ENCODE data around the gene ASAP3. TPM values are rescaled to one million over a fixed set of nuclear protein-coding genes. Genes with fewer than 3 reads are reported as not detected.

ASAP3 gene
- total and polyA plus RNA-seq, 2 of the 13 experiments (the other 11 are each of a cell fraction or from before 2014, with no cell fraction given) = 32.6 to 37.0 TPM

DNA sequence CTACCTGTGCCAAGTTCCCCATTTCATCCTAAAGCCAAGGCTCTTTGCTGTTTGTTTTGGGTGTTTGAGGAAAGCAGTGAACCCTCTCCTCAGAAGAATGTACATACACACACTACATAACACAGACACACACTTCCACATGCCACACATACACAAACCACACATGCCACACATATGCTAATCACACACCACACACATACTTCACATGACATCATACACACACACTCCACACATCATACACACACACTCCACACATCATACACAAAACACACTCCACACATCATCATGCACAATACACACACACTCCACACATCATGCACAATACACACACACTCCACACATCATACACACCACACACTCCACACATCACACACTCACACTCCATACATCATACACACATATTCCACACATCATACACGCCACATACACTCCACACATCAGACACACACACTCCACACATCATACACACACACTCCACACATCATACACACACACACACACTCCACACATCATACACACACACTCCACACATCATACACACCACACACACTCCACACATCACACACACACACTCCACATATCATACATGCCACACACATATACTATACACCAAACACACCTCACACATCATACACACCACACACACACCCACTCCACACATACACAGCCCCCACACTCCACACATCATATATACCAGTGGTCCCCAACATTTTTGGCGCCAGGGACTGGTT is 91.7 kb downstream of the ASAP3 start (continued):
- TF ChIP-seq, protein P1, sequence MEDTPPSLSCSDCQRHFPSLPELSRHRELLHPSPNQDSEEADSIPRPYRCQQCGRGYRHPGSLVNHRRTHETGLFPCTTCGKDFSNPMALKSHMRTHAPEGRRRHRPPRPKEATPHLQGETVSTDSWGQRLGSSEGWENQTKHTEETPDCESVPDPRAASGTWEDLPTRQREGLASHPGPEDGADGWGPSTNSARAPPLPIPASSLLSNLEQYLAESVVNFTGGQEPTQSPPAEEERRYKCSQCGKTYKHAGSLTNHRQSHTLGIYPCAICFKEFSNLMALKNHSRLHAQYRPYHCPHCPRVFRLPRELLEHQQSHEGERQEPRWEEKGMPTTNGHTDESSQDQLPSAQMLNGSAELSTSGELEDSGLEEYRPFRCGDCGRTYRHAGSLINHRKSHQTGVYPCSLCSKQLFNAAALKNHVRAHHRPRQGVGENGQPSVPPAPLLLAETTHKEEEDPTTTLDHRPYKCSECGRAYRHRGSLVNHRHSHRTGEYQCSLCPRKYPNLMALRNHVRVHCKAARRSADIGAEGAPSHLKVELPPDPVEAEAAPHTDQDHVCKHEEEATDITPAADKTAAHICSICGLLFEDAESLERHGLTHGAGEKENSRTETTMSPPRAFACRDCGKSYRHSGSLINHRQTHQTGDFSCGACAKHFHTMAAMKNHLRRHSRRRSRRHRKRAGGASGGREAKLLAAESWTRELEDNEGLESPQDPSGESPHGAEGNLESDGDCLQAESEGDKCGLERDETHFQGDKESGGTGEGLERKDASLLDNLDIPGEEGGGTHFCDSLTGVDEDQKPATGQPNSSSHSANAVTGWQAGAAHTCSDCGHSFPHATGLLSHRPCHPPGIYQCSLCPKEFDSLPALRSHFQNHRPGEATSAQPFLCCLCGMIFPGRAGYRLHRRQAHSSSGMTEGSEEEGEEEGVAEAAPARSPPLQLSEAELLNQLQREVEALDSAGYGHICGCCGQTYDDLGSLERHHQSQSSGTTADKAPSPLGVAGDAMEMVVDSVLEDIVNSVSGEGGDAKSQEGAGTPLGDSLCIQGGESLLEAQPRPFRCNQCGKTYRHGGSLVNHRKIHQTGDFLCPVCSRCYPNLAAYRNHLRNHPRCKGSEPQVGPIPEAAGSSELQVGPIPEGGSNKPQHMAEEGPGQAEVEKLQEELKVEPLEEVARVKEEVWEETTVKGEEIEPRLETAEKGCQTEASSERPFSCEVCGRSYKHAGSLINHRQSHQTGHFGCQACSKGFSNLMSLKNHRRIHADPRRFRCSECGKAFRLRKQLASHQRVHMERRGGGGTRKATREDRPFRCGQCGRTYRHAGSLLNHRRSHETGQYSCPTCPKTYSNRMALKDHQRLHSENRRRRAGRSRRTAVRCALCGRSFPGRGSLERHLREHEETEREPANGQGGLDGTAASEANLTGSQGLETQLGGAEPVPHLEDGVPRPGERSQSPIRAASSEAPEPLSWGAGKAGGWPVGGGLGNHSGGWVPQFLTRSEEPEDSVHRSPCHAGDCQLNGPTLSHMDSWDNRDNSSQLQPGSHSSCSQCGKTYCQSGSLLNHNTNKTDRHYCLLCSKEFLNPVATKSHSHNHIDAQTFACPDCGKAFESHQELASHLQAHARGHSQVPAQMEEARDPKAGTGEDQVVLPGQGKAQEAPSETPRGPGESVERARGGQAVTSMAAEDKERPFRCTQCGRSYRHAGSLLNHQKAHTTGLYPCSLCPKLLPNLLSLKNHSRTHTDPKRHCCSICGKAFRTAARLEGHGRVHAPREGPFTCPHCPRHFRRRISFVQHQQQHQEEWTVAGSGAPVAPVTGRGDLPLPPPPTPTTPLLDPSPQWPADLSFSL (CRISPR knock-in tag; IDR thresholded peaks at IDR 0.05) = peak; percentile 89
- 0 out of 2 replicates have a peak, but pooled peaks have one; percentile 17 for TF ChIP-seq JUNB (CRISPR knock-in tag; IDR thresholded peaks at IDR 0.05; ENCODE audit: borderline replicate concordance)
- TF ChIP-seq KMT2B (CRISPR knock-in tag; IDR thresholded peaks at IDR 0.05) = no peak
- no peak for TF ChIP-seq NFE2L2 (IDR thresholded peaks at IDR 0.05; ENCODE audit: low read length)

DNA sequence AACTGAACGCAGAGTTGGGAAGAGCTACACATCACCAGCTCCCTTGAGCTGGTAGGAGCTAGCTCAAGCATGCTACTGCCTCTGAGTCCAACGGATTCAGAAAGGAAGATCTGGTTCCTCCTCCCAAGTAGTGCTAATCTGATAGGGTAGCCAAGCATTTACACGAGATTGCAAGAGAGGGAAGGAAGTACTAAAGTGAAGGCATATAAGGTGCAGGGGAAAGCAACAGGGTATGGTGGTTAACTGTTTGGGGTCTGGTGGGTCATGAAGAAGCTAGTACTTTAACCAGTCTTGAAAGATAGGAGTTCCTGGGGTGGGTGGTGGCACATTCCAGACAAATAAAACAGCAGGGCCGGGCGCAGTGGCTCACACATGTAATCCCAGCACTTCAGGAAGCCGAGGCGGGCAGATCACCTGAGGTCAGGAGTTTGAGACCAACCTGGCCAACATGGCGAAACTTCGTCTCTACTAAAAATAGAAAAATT is 94.1 kb downstream of the ASAP3 start:
- no peaks in the 10 kb centered on the region for H3K27me3 ChIP-seq (ENCODE audit: control insufficient read depth in 1 of 2, insufficient read depth in 2 of 2, low read length in 2 of 2)
- POLR2A ChIA-PET = interaction anchor here (1.4 kb wide), 1 partner anchor 13 kb away, joined by 5 read pairs; no protein-coding TSS in a partner anchor
- peaks cover 17% of the 10 kb centered on the region for H3K4me1 ChIP-seq (ENCODE audit: insufficient read depth, low read length)
- 95% methylated on average over 9 of the region's 9 CpGs for WGBS (ENCODE audit: low lambda C conversion rate)
- no peak overlapping the region for H3K9ac ChIP-seq (ENCODE audit: insufficient read depth, low read depth, low read length)
- H3K4me3 ChIP-seq (replicated peaks in 1 of 3; ENCODE audit: insufficient read depth in 1 of 3, low read depth in 2 of 3, low read length in 3 of 3) = no peak overlapping the region
- intact Hi-C loops (cut with micrococcal nuclease; ENCODE audit: unreplicated experiment) = no loop called here
- H2AFZ ChIP-seq (ENCODE audit: low read length) = no peak overlapping the region
- BruUV-seq (replicated peaks) = no TSS peak
- no peaks in the 10 kb centered on the region for H3K9me3 ChIP-seq (ENCODE audit: low read length)
- H3K4me2 ChIP-seq (ENCODE audit: low read depth, low read length) = no peak overlapping the region
- no peak overlapping the region for H3K27ac ChIP-seq (ENCODE audit: extremely low read length, insufficient read depth, low read length)
- CTCF ChIA-PET (ENCODE audit: low intra/inter-chr PET ratio, low total read pairs) = no interaction called here
- TF ChIP-seq ZNF331 (CRISPR knock-in tag; IDR thresholded peaks at IDR 0.05) (no peak), MTF1 (CRISPR knock-in tag; IDR thresholded peaks at IDR 0.05) (no peak), ZNF652 (CRISPR knock-in tag; IDR thresholded peaks at IDR 0.05; ENCODE audit: borderline replicate concordance, low read depth) (no peak), SP1 (IDR thresholded peaks at IDR 0.05) (no peak), SP1 (CRISPR knock-in tag; IDR thresholded peaks at IDR 0.05) (no peak), NFIB (CRISPR knock-in tag; IDR thresholded peaks at IDR 0.05; ENCODE audit: borderline replicate concordance) (no peak), FLYWCH1 (CRISPR knock-in tag; IDR thresholded peaks at IDR 0.05) (no peak), POLR2AphosphoS5 (IDR thresholded peaks at IDR 0.05; ENCODE audit: low read depth, low read length) (0 out of 2 replicates have a peak, but pooled peaks have one; percentile 24)
- TF ChIP-seq, protein P2, sequence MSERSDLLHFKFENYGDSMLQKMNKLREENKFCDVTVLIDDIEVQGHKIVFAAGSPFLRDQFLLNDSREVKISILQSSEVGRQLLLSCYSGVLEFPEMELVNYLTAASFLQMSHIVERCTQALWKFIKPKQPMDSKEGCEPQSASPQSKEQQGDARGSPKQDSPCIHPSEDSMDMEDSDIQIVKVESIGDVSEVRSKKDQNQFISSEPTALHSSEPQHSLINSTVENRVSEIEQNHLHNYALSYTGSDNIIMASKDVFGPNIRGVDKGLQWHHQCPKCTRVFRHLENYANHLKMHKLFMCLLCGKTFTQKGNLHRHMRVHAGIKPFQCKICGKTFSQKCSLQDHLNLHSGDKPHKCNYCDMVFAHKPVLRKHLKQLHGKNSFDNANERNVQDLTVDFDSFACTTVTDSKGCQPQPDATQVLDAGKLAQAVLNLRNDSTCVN (CRISPR knock-in tag; IDR thresholded peaks at IDR 0.05; ENCODE audit: borderline replicate concordance) = no peak
- TF ChIP-seq, protein P3, sequence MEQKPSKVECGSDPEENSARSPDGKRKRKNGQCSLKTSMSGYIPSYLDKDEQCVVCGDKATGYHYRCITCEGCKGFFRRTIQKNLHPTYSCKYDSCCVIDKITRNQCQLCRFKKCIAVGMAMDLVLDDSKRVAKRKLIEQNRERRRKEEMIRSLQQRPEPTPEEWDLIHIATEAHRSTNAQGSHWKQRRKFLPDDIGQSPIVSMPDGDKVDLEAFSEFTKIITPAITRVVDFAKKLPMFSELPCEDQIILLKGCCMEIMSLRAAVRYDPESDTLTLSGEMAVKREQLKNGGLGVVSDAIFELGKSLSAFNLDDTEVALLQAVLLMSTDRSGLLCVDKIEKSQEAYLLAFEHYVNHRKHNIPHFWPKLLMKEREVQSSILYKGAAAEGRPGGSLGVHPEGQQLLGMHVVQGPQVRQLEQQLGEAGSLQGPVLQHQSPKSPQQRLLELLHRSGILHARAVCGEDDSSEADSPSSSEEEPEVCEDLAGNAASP (CRISPR knock-in tag; IDR thresholded peaks at IDR 0.05; ENCODE audit: borderline replicate concordance) = no peak
- H3K36me3 ChIP-seq (replicated peaks in 1 of 2; ENCODE audit: control insufficient read depth in 1 of 2, insufficient read depth in 2 of 2, low read length in 2 of 2) = peaks cover 15 to 19% of the 10 kb centered on the region in 2 experiments; a peak in 3 of 5 replicates
- FAIRE-seq (no peak), DNase-seq (ENCODE audit: low spot score) (no peak), ATAC-seq (no peak)
- no peaks in the 10 kb centered on the region for H4K20me1 ChIP-seq (ENCODE audit: insufficient read depth, low read length)
- in situ Hi-C loops (cut with HindIII; ENCODE audit: extremely low pct_ligation_motif_present, low pct_unique_long_range_greater_than_20kb) = no loop called here
- H3K79me2 ChIP-seq (ENCODE audit: insufficient read depth, low read length) = no peaks in the 10 kb centered on the region

Data from HepG2 (cell line).